Measurements from ENCODE around the gene SEMA3D.
"Not testable (repeated sequence)": the region's sequence is repeated elsewhere in the genome, so short reads cannot be mapped to it uniquely, and the experiment has no call there.

Gene SEMA3D

GRCh38 chr7:85023066-85023712, 163.7 kb downstream of the SEMA3D start:
- DNase-seq, result no peak

GRCh38 chr7:85022064-85022697, 164.7 kb downstream of the SEMA3D start:
- no peak for DNase-seq

- no peak for DNase-seq
These were observed 165.7 kb downstream of the SEMA3D start for GRCh38 chr7:85021101-85021704.

- DNase-seq, result no peak
These were observed 167.1 kb downstream of the SEMA3D start for GRCh38 chr7:85019778-85020177.

GRCh38 chr7:85019176-85019575, 167.7 kb downstream of the SEMA3D start:
- no peak for DNase-seq

- no peak for DNase-seq
These were observed 168.4 kb downstream of the SEMA3D start for GRCh38 chr7:85018498-85018897.

GRCh38 chr7:85016286-85016685, 170.6 kb downstream of the SEMA3D start:
- no peak for DNase-seq

GRCh38 chr7:85014936-85015660, 171.8 kb downstream of the SEMA3D start:
- no peak for DNase-seq

- no peak for DNase-seq
These were observed 175.7 kb downstream of the SEMA3D start for GRCh38 chr7:85011127-85011526.

- no peak for DNase-seq
These were observed 176.6 kb downstream of the SEMA3D start for GRCh38 chr7:85010306-85010705.

GRCh38 chr7:85006754-85007153, 180.1 kb downstream of the SEMA3D start:
- no peak for DNase-seq

- no peak for DNase-seq
These were observed 182.5 kb downstream of the SEMA3D start for GRCh38 chr7:85004402-85004801.

- no peak for DNase-seq
These were observed 185.1 kb downstream of the SEMA3D start for GRCh38 chr7:85001495-85002345.

GRCh38 chr7:85000735-85001350, 186.0 kb downstream of the SEMA3D start:
- DNase-seq, result peak; percentile 54

GRCh38 chr7:84999450-84999849, 187.4 kb downstream of the SEMA3D start:
- no peak for DNase-seq

GRCh38 chr7:84998665-84999064, 188.2 kb downstream of the SEMA3D start:
- DNase-seq, result no peak

- DNase-seq, result no peak
These were observed 189.2 kb downstream of the SEMA3D start for GRCh38 chr7:84997626-84998025.

- not testable (repeated sequence) for DNase-seq
These were observed 193.9 kb downstream of the SEMA3D start for GRCh38 chr7:84992954-84993353.

- DNase-seq, result no peak
These were observed 201.6 kb downstream of the SEMA3D start for GRCh38 chr7:84985073-84985784.

GRCh38 chr7:84982199-84982598, 204.7 kb downstream of the SEMA3D start:
- no peak for DNase-seq

Data from left hindlimb (tissue), 1 donor.